HL-60 (cell line): ENCODE results near the gene DRC3.

Source experiments
- TF ChIP-seq, protein P1 (sequence below): IDR thresholded peaks from one replicate; pipeline ENCODE4 v1.5.1; 2011; ENCODE audit warnings: low read length, control low read depth, inconsistent platforms; ENCODE audit not compliant: insufficient read depth
- TF ChIP-seq, protein P2 (sequence below): IDR thresholded peaks from 2 replicates; pipeline ENCODE4 v1.6.1; 2012; ENCODE audit warnings: low read depth; ENCODE audit not compliant: insufficient replicate concordance

DNA sequence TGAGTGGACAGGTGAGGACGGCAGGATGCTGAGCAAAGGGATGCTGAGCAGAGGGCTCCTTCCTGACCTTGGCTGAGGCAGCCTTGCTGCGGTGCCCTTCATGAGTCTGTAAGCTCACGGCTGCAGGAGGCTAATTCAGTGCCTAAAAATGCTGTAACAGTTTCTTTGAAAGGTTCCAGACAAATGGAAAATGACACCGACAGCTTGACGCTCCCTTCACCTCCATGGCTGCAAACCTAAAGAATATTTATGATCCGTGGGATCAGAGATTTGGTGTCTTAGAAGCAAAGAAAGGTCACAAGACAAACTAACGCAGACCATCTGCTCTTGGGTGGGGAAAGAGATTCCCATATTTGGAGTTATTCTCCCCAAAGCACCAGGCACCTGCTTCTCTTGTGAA is 28.4 kb upstream of the DRC3 start:
- TF ChIP-seq, protein P1, sequence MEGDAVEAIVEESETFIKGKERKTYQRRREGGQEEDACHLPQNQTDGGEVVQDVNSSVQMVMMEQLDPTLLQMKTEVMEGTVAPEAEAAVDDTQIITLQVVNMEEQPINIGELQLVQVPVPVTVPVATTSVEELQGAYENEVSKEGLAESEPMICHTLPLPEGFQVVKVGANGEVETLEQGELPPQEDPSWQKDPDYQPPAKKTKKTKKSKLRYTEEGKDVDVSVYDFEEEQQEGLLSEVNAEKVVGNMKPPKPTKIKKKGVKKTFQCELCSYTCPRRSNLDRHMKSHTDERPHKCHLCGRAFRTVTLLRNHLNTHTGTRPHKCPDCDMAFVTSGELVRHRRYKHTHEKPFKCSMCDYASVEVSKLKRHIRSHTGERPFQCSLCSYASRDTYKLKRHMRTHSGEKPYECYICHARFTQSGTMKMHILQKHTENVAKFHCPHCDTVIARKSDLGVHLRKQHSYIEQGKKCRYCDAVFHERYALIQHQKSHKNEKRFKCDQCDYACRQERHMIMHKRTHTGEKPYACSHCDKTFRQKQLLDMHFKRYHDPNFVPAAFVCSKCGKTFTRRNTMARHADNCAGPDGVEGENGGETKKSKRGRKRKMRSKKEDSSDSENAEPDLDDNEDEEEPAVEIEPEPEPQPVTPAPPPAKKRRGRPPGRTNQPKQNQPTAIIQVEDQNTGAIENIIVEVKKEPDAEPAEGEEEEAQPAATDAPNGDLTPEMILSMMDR: no peak
- TF ChIP-seq, protein P2, sequence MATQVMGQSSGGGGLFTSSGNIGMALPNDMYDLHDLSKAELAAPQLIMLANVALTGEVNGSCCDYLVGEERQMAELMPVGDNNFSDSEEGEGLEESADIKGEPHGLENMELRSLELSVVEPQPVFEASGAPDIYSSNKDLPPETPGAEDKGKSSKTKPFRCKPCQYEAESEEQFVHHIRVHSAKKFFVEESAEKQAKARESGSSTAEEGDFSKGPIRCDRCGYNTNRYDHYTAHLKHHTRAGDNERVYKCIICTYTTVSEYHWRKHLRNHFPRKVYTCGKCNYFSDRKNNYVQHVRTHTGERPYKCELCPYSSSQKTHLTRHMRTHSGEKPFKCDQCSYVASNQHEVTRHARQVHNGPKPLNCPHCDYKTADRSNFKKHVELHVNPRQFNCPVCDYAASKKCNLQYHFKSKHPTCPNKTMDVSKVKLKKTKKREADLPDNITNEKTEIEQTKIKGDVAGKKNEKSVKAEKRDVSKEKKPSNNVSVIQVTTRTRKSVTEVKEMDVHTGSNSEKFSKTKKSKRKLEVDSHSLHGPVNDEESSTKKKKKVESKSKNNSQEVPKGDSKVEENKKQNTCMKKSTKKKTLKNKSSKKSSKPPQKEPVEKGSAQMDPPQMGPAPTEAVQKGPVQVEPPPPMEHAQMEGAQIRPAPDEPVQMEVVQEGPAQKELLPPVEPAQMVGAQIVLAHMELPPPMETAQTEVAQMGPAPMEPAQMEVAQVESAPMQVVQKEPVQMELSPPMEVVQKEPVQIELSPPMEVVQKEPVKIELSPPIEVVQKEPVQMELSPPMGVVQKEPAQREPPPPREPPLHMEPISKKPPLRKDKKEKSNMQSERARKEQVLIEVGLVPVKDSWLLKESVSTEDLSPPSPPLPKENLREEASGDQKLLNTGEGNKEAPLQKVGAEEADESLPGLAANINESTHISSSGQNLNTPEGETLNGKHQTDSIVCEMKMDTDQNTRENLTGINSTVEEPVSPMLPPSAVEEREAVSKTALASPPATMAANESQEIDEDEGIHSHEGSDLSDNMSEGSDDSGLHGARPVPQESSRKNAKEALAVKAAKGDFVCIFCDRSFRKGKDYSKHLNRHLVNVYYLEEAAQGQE: no peak
